Measurements from ENCODE around the gene SPACDR.
A peak's percentile ranks its signal among the peaks of the same experiment; 100 is the strongest.
"Not testable (repeated sequence)": the region's sequence is repeated elsewhere in the genome, so short reads cannot be mapped to it uniquely, and the experiment has no call there.

SPACDR gene

DNA sequence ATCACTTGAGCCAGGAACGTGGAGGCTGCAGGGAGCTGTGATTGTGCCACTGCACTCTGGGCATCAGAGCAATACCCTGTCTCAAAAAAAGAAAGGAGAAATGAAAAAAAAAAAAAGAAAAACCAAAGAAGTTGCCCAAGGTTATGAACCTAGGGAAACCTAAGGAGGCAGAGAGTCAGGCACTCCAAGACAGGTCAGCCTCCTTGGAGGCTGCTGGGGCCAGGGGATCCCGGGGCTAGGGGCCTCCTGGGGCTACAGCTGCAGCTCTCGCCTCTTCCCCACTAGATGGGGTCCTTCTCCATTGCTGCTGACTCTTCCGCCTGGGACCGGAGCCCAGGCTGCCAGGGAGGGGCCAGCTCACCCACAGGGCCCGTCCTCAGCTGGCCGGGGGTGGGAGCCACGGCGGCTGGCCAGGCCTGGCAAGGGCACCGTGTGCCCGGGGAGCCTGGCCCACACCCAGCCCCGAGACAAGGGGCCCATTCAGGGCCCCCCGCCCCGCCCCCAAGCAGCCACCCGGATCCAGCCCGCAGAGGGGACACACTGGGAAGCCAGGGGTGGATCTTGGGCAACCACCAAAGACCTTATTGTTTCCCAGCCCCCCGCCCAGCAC lies 1.7 kb upstream of the SPACDR start:
- peaks cover 67 to 90% (median 82%) of the 10 kb centered on the region in 11 experiments for H3K36me3 ChIP-seq
- no peaks in the 10 kb centered on the region for H3K27me3 ChIP-seq
- H4K20me1 ChIP-seq = peaks cover 41 to 73% (median 53%) of the 10 kb centered on the region in 11 experiments
- no peak overlapping the region for H3K4me3 ChIP-seq
- TF ChIP-seq Cebpa-rat (IDR thresholded peaks at IDR 0.05) = no peak
- H3K9ac ChIP-seq = peak overlapping the region in 6 of 11 experiments; percentile 1 to 44 (median 26); a peak in 5 of 22 replicates
- H3K4me1 ChIP-seq = peaks cover 48 to 75% (median 58%) of the 10 kb centered on the region in 10 experiments
- H3K4me2 ChIP-seq = peak overlapping the region in 10 of 11 experiments; percentile 3 to 45 (median 29); a peak in 9 of 22 replicates
- H3K9me3 ChIP-seq (replicated peaks in 1 of 11) = no peaks in the 10 kb centered on the region
- peak overlapping the region in 2 of 11 experiments; percentile 14 to 37; a peak in 1 of 22 replicates for H3K27ac ChIP-seq

DNA sequence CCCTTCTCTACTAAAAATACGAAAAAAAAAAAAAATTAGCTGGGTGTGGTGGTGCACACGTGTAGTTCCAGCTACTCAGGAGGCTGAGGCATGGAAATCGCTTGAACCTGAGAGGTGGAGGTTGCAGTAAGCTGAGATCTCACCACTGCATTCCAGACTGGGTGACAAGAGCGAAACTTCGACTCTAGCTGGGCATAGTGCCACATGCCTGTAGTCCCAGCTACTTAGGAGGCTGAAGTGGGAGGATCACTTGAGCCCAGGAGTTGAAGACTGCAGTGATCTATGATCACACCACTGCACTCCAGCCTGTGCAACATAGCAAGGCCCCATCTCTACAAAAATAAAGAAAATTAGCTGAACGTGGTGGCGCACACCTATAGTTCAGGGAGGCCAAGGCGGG lies 1.2 kb upstream of the SPACDR start:
- Histone ChIP-seq H3K9ac (peak overlapping the region in 6 of 11 experiments; percentile 1 to 35 (median 28); a peak in 3 of 22 replicates), H3K4me1 (peaks cover 44 to 69% (median 56%) of the 10 kb centered on the region in 10 experiments), H3K36me3 (peaks cover 67 to 90% (median 82%) of the 10 kb centered on the region in 11 experiments)

DNA sequence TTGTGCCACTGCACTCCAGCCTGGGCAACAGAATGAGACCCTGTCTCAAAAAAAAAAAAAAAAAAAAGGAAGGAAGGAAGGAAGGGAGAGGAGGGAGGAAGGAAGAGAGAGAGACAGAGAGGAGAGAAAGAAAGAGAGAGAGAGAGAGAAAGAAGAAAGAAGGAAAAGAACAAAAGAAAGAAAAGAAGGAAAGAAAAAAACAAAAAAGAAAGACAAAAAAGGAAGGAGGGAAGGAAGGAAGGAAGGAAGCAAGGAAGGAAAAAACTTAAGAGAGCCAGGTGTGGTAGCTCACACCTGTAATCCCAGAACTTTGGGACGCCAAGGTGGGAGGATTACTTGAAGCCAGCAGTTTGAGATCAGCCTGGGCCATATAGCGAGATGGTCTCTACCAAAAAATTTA lies 731 bp upstream of the SPACDR start:
- Histone ChIP-seq H3K27ac (no peak overlapping the region; a peak in 1 of 22 replicates), H3K27me3 (no peaks in the 10 kb centered on the region), H3K9ac (peak overlapping the region in 7 of 11 experiments; percentile 1 to 31 (median 27); a peak in 4 of 22 replicates), H3K36me3 (peaks cover 66 to 89% (median 82%) of the 10 kb centered on the region in 11 experiments), H4K20me1 (peaks cover 31 to 63% (median 43%) of the 10 kb centered on the region in 11 experiments), H3K4me2 (peak overlapping the region in 9 of 11 experiments; percentile 5 to 53 (median 26); a peak in 11 of 22 replicates), H3K4me1 (peaks cover 39 to 64% (median 52%) of the 10 kb centered on the region in 10 experiments), H3K4me3 (no peak overlapping the region), H3K9me3 (replicated peaks in 1 of 11) (no peaks in the 10 kb centered on the region)
- TF ChIP-seq Cebpa-rat (IDR thresholded peaks at IDR 0.05) = no peak

More for the DNA sequence above, 1.2 kb upstream of the SPACDR start:
- no peaks in the 10 kb centered on the region for H3K27me3 ChIP-seq
- H4K20me1 ChIP-seq = peaks cover 36 to 68% (median 48%) of the 10 kb centered on the region in 11 experiments
- no peak for TF ChIP-seq Cebpa-rat (IDR thresholded peaks at IDR 0.05)
- H3K27ac ChIP-seq = no peak overlapping the region
- no peaks in the 10 kb centered on the region for H3K9me3 ChIP-seq (replicated peaks in 1 of 11)
- H3K4me2 ChIP-seq = peak overlapping the region; percentile 5 to 53 (median 33); a peak in 12 of 22 replicates
- no peak overlapping the region for H3K4me3 ChIP-seq

DNA sequence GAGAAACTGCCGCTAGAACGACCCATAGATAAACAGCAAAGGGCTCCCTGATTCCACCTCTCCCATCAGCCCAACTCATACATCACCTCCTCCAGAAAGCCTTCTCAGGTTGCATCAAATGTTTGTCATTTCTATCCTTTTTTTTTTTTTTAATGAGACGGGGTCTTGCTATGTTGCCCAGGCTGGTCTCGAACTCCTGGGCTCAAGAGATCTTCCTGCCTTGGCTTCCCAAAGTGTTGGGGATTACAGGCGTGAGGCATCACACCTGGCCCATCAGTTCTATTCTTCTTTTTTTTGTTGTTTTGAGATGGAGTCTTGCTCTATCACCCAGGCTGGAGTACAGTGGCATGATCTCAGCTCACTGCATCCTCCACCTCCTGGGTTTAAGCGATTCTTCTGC lies 7.0 kb downstream of the SPACDR start:
- Histone ChIP-seq H3K4me1 (peaks cover 20 to 45% (median 43%) of the 10 kb centered on the region in 10 experiments), H3K9me3 (replicated peaks in 1 of 11) (no peaks in the 10 kb centered on the region), H4K20me1 (no peaks in the 10 kb centered on the region), H3K4me3 (no peak overlapping the region), H3K27ac (no peak overlapping the region), H3K9ac (no peak overlapping the region), H3K36me3 (peaks cover 28 to 59% (median 46%) of the 10 kb centered on the region in 11 experiments), H3K27me3 (no peaks in the 10 kb centered on the region), H3K4me2 (no peak overlapping the region)
- no peak for TF ChIP-seq Cebpa-rat (IDR thresholded peaks at IDR 0.05)

DNA sequence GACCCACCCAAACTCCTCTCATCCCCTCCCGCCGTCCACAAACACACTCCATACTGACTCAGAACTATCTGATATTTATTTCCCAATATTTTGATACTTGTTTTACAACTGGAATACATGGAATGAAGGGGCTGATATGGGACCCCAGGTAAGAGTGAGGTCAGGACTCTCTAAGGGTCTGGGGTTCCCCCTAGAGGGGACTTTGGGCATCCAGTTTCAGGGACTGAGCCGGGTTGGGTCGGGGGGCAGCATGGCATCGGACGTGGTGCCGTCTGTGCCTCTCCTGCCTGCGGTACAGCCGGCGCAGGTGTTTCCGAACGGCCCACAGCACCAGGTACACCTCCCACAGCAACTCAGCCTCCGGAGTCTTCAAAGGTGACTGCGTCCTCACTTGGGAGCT lies 7.5 kb downstream of the SPACDR start:
- Histone ChIP-seq H3K27ac (peak overlapping the region in 2 of 11 experiments; percentile 58 to 81; a peak in 2 of 22 replicates), H3K27me3 (no peaks in the 10 kb centered on the region), H3K4me2 (peak overlapping the region in 3 of 11 experiments; percentile 80 to 86 (median 81); a peak in 1 of 22 replicates), H3K9me3 (replicated peaks in 1 of 11) (no peaks in the 10 kb centered on the region), H3K9ac (0 out of 22 replicates have a peak overlapping the region, but pooled peaks of 1 of the 11 experiments have one; percentile 50), H4K20me1 (no peaks in the 10 kb centered on the region), H3K4me3 (no peak overlapping the region), H3K4me1 (peaks cover 20 to 48% (median 44%) of the 10 kb centered on the region in 10 experiments), H3K36me3 (peaks cover 23 to 54% (median 41%) of the 10 kb centered on the region in 11 experiments)
- TF ChIP-seq Cebpa-rat (IDR thresholded peaks at IDR 0.05) = no peak

DNA sequence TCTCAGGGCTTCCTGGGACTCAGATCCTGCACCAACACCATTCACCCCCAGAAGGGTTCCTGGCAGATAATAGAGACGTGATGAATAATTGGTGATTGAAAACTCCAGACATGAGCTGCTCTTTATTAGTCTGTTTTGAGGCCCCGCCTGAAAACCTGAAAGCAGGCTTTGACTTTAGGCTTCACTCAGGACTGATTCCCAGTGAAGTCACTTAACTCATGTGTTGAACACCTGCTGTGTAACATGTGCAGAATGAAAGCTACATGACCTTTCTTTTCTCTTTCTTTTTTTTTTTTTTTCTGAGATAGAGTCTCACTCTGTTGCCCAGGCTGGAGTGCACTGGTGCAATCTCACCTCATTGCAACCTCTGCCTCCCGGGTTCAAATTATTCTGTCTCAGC lies 8.9 kb downstream of the SPACDR start:
- Histone ChIP-seq H4K20me1 (no peaks in the 10 kb centered on the region), H3K4me3 (peak overlapping the region in 1 of 10 experiments; percentile 49; a peak in 2 of 20 replicates), H3K4me2 (peak overlapping the region; percentile 74 to 89 (median 81); a peak in 21 of 22 replicates), H3K4me1 (peaks cover 20 to 62% (median 56%) of the 10 kb centered on the region in 10 experiments), H3K9me3 (replicated peaks in 1 of 11) (no peaks in the 10 kb centered on the region), H3K36me3 (peaks cover 10 to 40% (median 28%) of the 10 kb centered on the region in 11 experiments), H3K9ac (peak overlapping the region in 8 of 11 experiments; percentile 49 to 68 (median 64); a peak in 14 of 22 replicates), H3K27ac (peak overlapping the region in 9 of 11 experiments; percentile 42 to 81 (median 70); a peak in 17 of 22 replicates), H3K27me3 (no peaks in the 10 kb centered on the region)
- no peak for TF ChIP-seq Cebpa-rat (IDR thresholded peaks at IDR 0.05)

DNA sequence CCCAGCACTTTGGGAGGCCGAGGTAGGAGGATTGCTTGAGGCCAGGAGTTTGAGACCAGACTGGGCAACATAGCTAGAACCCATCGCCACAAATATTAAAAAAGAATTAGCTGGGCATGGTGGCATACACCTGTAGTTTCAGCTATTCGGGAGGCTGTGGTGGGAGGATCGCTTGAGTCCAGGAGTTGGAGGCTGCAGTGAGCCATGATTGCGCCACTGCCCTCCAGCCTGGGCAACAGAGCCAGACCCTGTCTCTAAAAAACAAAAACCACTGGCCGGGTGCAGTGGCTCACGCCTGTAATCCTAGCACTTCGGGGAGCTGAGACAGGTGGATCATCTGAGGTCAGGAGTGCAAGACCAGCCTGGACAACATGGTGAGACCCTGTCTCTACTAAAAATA lies 10.2 kb downstream of the SPACDR start:
- H4K20me1 ChIP-seq; H3K9me3 ChIP-seq (replicated peaks in 1 of 11); H3K27me3 ChIP-seq: not testable (repeated sequence)
- Histone ChIP-seq H3K4me3 (peak overlapping the region in 8 of 10 experiments; percentile 28 to 56 (median 46); a peak in 13 of 20 replicates), H3K36me3 (peaks cover 0 to 27% (median 14%) of the 10 kb centered on the region in 11 experiments; a peak in 18 of 22 replicates), H3K9ac (peak overlapping the region in 10 of 11 experiments; percentile 39 to 68 (median 59); a peak in 17 of 22 replicates), H3K4me2 (peak overlapping the region; percentile 74 to 89 (median 81)), H3K4me1 (peaks cover 20 to 75% (median 69%) of the 10 kb centered on the region in 10 experiments), H3K27ac (peak overlapping the region in 9 of 11 experiments; percentile 42 to 81 (median 70); a peak in 18 of 22 replicates)
- TF ChIP-seq Cebpa-rat (IDR thresholded peaks at IDR 0.05) = 0 out of 22 replicates have a peak, but pooled peaks of 1 of the 11 experiments have one; percentile 12

DNA sequence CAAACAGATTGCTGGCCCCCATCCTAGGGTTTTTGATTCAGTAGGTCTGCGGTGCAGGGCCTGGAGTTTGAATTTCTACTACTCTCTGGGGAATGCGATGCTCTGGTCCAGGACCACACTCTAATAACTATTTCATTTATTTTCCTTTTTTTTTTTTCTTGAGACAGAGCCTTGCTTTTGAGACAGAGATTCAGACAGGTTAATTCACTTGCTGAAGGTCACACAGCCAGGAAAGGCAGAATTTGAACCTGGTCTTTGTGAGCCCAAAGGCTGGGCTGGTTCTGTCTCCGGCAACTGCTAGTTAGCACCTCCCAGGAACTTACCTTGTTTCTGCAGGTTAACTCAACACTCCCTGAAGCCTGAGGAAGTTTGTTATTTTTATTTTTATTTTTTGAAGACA lies 11.5 kb downstream of the SPACDR start:
- Histone ChIP-seq H3K9ac (no peak overlapping the region), H3K4me3 (no peak overlapping the region), H4K20me1 (no peaks in the 10 kb centered on the region), H3K4me2 (peak overlapping the region in 6 of 11 experiments; percentile 78 to 86 (median 80); a peak in 7 of 22 replicates), H3K36me3 (peaks cover 0 to 17% (median 12%) of the 10 kb centered on the region in 11 experiments; a peak in 17 of 22 replicates), H3K4me1 (peaks cover 20 to 80% (median 74%) of the 10 kb centered on the region in 10 experiments), H3K27ac (0 out of 22 replicates have a peak overlapping the region, but pooled peaks of 2 of the 11 experiments have one; percentile 22 to 70), H3K27me3 (no peaks in the 10 kb centered on the region), H3K9me3 (replicated peaks in 1 of 11) (no peaks in the 10 kb centered on the region)
- no peak for TF ChIP-seq Cebpa-rat (IDR thresholded peaks at IDR 0.05)
